NT2/D1 (cell line): Measurements from ENCODE around the gene ETV2.

Experiments
- SUZ12 ChIP-seq: IDR thresholded peaks from 2 replicates; pipeline ENCODE4 v1.6.1; 2011; ENCODE audit not compliant: insufficient read length, insufficient read depth; ENCODE audit errors: extremely low read depth
- YY1 ChIP-seq: IDR thresholded peaks from 2 replicates; pipeline ENCODE4 v1.6.1; 2011; ENCODE audit not compliant: insufficient read length, insufficient read depth
- ZNF274 ChIP-seq: IDR thresholded peaks from 2 replicates; pipeline ENCODE4 v1.6.1; 2011; ENCODE audit warnings: mild to moderate bottlenecking, low read depth, low read length

- TF ChIP-seq ZNF274, result no peak
- TF ChIP-seq SUZ12, result no peak
- no peak for TF ChIP-seq YY1
These were observed 15.2 kb downstream of the ETV2 start for GRCh38 chr19:35656700-35657099.
